ENCODE results near the gene SPRR5.

DNA sequence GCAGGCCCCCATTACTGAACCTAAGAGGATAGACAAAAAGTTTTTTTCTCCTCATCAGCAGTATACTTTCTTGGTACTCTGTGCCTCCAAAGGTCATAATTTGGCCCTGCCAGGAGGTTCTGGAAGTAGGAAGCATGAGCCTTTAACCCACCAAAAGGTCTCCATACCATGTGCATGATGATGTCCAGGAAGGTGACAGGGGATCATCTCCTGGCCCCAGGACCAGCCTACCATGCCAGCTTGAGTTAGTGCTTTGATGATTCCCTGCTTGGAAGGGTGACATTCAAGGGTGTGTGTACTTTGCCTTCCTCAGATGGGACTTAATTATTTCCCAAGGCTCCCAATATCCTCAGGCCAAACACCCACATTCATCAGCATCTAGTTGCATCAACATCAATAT lies 30.6 kb downstream of the SPRR5 start:
- TF ChIP-seq CTCF (conservative IDR thresholded peaks at IDR 0.05) (no peak), EZH2 (IDR thresholded peaks at IDR 0.05; ENCODE audit: low read depth) (no peak)
